DND-41 (cell line): ENCODE measurements around the gene WDR90.

ENCODE experiments used
- ATAC-seq: fragments of 200-7000 bp; cut with Tn5 transposase; 3 replicates; pipeline ENCODE4 v1.9.1; 2021; ENCODE audit warnings: low read depth; ENCODE audit not compliant: insufficient read depth
- DNase-seq: peaks from one replicate; pipeline ENCODE4 v3.0.0-alpha.2; 2020
- H2AFZ ChIP-seq: 2 replicates; pipeline ENCODE4 v1.6.0; 2012; ENCODE audit warnings: low read depth, low read length
- H3K27ac ChIP-seq: 2 replicates; pipeline ENCODE4 v1.5.1; 2012; ENCODE audit warnings: low read length, inconsistent platforms
- H3K27me3 ChIP-seq: fragments of 200-600 bp; sonication (generic); 2 replicates; pipeline ENCODE4 v1.6.0; 2012; ENCODE audit warnings: low read length, mild to moderate bottlenecking, inconsistent platforms; ENCODE audit not compliant: insufficient read depth, poor library complexity
- H3K36me3 ChIP-seq: 2 replicates; pipeline ENCODE4 v1.5.1; 2012; ENCODE audit warnings: low read length, inconsistent platforms; ENCODE audit not compliant: insufficient read depth
- H3K4me1 ChIP-seq: 2 replicates; pipeline ENCODE4 v1.5.1; 2012; ENCODE audit warnings: mild to moderate bottlenecking, low read length; ENCODE audit not compliant: insufficient read depth
- H3K4me2 ChIP-seq: 2 replicates; pipeline ENCODE4 v1.6.0; 2012; ENCODE audit warnings: mild to moderate bottlenecking, moderate library complexity, low read length, inconsistent platforms; ENCODE audit not compliant: insufficient read depth
- H3K4me3 ChIP-seq, 2 experiments: fragments of 200-600 bp in 1 of 2; shearing (Covaris generic) in 1 of 2; 2 replicates each; pipeline ENCODE4 v1.5.1; 2012 to 2016; ENCODE audit warnings: inconsistent platforms in 2 of 2, low read length in 2 of 2, mild to moderate bottlenecking in 2 of 2, low read depth in 1 of 2, moderate library complexity in 1 of 2
- H3K79me2 ChIP-seq: 2 replicates; pipeline ENCODE4 v1.6.0; 2012; ENCODE audit warnings: low read length, inconsistent platforms; ENCODE audit not compliant: insufficient read depth
- H3K9ac ChIP-seq: 2 replicates; pipeline ENCODE4 v1.6.0; 2012; ENCODE audit warnings: low read depth, mild to moderate bottlenecking, inconsistent platforms, low read length, moderate library complexity
- H3K9me3 ChIP-seq: 2 replicates; pipeline ENCODE4 v1.5.1; 2012; ENCODE audit warnings: low read length, moderate library complexity, mild to moderate bottlenecking, inconsistent platforms; ENCODE audit not compliant: insufficient read depth, severe bottlenecking
- H4K20me1 ChIP-seq: 2 replicates; pipeline ENCODE4 v1.6.0; 2012; ENCODE audit warnings: low read length; ENCODE audit not compliant: insufficient read depth
- EZH2 ChIP-seq: IDR thresholded peaks from 3 replicates; pipeline ENCODE4 v1.6.1; 2012; ENCODE audit warnings: borderline replicate concordance, low read depth, mild to moderate bottlenecking, moderate library complexity, low read length, inconsistent platforms; ENCODE audit not compliant: severe bottlenecking
- TF ChIP-seq, protein P1 (sequence below): IDR thresholded peaks from 2 replicates; pipeline ENCODE4 v1.5.1; 2012; ENCODE audit warnings: borderline replicate concordance, low read length, moderate library complexity, mild to moderate bottlenecking; ENCODE audit not compliant: poor library complexity, severe bottlenecking; ENCODE audit errors: extremely low read depth

WDR90 gene

DNA sequence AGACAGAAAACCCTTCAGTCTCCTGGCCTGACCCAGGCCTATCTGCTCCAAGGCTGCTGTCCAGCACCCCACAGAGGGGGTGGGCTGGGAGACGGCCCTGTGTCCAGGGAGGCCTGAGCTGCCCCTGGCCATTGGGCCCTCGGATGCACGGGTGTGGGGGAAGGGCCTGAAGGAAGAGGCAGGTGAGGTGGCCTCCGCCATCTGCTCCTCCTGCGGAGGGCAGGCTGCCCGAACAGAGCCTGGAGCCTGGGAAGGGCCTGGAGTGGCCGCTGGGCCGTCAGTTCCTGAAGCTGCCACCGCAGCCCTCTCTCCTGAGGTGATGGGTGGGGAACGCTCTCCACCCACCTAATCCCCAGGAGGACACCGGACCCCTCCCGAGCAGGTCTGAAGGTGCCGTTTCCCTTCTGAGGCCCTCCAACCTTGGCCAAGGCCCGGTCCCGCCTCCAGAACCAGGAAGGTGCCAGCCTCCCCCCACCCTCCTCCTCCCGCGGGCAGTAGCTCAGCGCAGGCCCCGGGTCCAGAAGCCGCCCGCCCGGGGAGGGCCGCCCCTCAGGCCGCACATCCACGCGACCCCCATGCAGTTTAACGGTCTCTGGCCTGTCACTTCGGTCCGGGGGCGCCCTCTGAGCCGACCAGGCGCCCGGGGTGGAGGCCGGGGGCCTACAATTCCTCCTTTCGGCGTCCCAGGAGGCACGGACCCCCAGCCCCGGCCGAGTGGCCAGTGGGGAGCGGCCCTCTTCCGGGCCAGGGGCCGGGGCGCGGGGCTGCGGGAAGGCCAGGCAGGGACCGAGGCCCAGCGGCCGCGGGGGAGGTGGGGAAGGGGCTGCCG is 55.6 kb downstream of the WDR90 start:
- Histone ChIP-seq H3K4me1 (no peaks in the 10 kb centered on the region), H3K79me2 (no peaks in the 10 kb centered on the region), H3K4me3 (no peak overlapping the region), H3K9me3 (no peaks in the 10 kb centered on the region), H3K36me3 (no peaks in the 10 kb centered on the region), H3K4me2 (no peak overlapping the region), H2AFZ (no peak overlapping the region), H3K27ac (no peak overlapping the region), H4K20me1 (peaks cover 10% of the 10 kb centered on the region), H3K27me3 (no peaks in the 10 kb centered on the region), H3K9ac (no peak overlapping the region)
- no peak for ATAC-seq
- TF ChIP-seq, protein P1, sequence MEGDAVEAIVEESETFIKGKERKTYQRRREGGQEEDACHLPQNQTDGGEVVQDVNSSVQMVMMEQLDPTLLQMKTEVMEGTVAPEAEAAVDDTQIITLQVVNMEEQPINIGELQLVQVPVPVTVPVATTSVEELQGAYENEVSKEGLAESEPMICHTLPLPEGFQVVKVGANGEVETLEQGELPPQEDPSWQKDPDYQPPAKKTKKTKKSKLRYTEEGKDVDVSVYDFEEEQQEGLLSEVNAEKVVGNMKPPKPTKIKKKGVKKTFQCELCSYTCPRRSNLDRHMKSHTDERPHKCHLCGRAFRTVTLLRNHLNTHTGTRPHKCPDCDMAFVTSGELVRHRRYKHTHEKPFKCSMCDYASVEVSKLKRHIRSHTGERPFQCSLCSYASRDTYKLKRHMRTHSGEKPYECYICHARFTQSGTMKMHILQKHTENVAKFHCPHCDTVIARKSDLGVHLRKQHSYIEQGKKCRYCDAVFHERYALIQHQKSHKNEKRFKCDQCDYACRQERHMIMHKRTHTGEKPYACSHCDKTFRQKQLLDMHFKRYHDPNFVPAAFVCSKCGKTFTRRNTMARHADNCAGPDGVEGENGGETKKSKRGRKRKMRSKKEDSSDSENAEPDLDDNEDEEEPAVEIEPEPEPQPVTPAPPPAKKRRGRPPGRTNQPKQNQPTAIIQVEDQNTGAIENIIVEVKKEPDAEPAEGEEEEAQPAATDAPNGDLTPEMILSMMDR = no peak
- TF ChIP-seq EZH2 = no peak
- DNase-seq = no peak

DNA sequence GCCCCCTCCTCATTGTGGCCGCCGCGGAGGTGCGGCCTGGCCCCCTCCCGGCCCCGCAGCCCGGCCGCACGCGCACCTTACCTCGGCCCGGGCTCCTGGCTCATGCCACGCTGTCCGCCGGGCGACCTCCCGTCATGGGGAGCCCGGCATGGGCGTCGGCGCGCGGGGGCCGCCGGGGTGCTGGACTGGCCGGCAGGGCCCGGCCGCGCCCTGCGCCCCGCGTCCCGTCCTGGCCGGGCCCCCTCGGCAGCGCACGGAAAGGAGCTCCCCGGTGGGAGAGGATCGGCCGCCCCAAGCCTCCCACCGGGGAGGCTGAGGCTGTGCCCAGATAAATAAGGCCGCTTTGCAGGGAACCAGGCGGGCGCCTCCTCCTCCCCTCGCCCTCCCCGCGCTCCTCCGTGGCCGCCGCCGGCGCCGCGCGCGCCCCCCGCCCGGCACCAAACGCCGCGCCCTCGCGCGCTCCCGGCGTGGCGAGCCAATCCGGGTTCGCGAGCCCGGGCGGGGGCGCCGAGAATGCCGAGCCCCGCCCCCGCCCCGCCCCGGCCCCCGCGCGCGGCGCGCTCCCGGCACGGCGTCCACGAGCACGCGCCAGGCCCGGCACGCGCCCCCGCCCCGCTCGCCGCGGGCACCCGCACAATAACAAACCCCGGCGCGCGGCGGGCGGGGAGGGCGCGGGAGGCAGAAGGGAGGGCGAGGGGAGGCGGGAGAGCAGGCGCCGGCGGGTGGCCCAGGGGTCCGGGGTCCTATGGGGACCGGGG is 56.4 kb downstream of the WDR90 start, which contains the start of gene FBXL16:
Gene FBXL16 (minus strand): TSS at position 371 of the 758 bp plus-strand sequence. CDS start 8,396 bp downstream, outside the sequence.
- Histone ChIP-seq H3K36me3 (no peaks in the 10 kb centered on the region), H3K4me1 (no peaks in the 10 kb centered on the region), H2AFZ (no peak within 1 kb of the TSS), H3K79me2 (no peaks in the 10 kb centered on the region), H3K27ac (no peak within 1 kb of the TSS), H3K4me3 (no peak within 1 kb of the TSS), H4K20me1 (peaks cover 5% of the 10 kb centered on the region), H3K9ac (no peak within 1 kb of the TSS), H3K9me3 (no peaks in the 10 kb centered on the region), H3K27me3 (no peaks in the 10 kb centered on the region), H3K4me2 (no peak within 1 kb of the TSS)
- DNase-seq (no peak), ATAC-seq (no peak)
- TF ChIP-seq EZH2 = no peak
- TF ChIP-seq, protein P1 = no peak

DNA sequence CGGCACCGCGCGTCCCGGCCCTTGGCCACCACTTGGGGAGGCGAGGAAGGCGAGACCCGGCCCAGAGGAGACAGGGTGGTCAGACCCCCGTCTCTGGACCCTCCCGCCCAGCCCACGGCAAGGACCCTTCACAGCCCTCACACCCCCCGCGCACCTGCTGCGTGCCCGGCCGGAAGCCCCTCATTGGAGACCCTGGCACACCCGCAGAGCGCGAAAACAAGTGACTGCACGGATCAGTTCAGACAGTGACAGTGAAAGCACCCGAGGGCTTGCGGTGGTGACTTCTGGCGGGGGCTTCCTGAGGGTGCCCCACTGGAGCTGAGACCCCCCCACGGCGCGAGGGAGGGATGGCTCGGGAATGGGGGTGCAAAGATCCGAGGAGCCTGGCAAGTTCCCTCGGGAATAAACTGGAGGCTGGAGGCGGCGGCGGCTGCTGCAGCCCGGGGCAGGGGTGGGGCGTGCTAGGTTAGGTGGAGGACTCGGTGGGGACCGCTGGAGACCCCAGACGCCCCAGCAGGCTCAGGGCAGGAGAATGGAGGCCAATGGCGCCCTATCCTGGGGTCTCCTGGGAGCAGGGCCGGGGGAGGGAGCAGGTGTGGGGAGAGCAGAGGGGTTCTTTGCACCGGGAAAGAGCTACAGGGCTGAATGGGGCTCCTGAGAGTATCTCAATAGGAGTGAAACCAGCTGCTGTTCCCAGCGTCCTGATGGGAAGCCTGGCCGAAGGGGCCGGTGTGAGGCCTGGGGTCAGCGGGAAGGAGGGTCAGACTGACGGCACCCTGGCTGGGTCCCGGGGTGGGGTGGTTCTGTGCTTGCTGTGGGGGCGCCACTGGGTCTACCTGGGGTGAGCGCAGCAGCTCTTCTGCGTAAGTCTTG is 57.3 kb downstream of the WDR90 start:
- H3K27me3 ChIP-seq = no peaks in the 10 kb centered on the region
- H3K4me2 ChIP-seq = no peak overlapping the region
- no peak for ATAC-seq
- no peak overlapping the region for H3K27ac ChIP-seq
- H3K4me3 ChIP-seq = no peak overlapping the region
- H3K36me3 ChIP-seq = no peaks in the 10 kb centered on the region
- TF ChIP-seq, protein P1 = no peak
- no peak overlapping the region for H3K9ac ChIP-seq
- peaks cover 9% of the 10 kb centered on the region for H4K20me1 ChIP-seq
- H3K79me2 ChIP-seq = no peaks in the 10 kb centered on the region
- no peak overlapping the region for H2AFZ ChIP-seq
- H3K9me3 ChIP-seq = no peaks in the 10 kb centered on the region
- 0 out of 2 replicates have a peak, but pooled peaks cover under 1% of the 10 kb centered on the region for H3K4me1 ChIP-seq
- no peak for DNase-seq
